HG03439 (cell line): ENCODE results near the gene GAK.

Experiments
- ATAC-seq: cut with Tn5 transposase; IDR thresholded peaks from one replicate; pipeline ENCODE4 v1.9.1; 2021; ENCODE audit warnings: mild to moderate bottlenecking, moderate library complexity; ENCODE audit not compliant: unreplicated experiment

The GAK gene

GRCh38 chr4:964346-965025, 32.4 kb upstream of the GAK start:
- no peak for ATAC-seq

GRCh38 chr4:963276-964225, 31.4 kb upstream of the GAK start:
- no peak for ATAC-seq

GRCh38 chr4:962231-963208, 30.4 kb upstream of the GAK start:
- ATAC-seq, result no peak

GRCh38 chr4:961351-962230, 29.5 kb upstream of the GAK start:
- no peak for ATAC-seq

GRCh38 chr4:960636-961350, 28.7 kb upstream of the GAK start:
- ATAC-seq, result no peak

- ATAC-seq, result no peak
Measured at GRCh38 chr4:960140-960635, 28.1 kb upstream of the GAK start.

- ATAC-seq, result no peak
Measured at GRCh38 chr4:959338-960139, 27.4 kb upstream of the GAK start.

- ATAC-seq, result no peak
Measured at GRCh38 chr4:958696-959337, 26.7 kb upstream of the GAK start.

- no peak for ATAC-seq
Measured at GRCh38 chr4:958314-958665, 26.2 kb upstream of the GAK start.

GRCh38 chr4:957581-958313, 25.6 kb upstream of the GAK start:
- no peak for ATAC-seq

GRCh38 chr4:957231-957580, 25.1 kb upstream of the GAK start:
- ATAC-seq, result no peak

- no peak for ATAC-seq
Measured at GRCh38 chr4:956531-957230, 24.6 kb upstream of the GAK start.

- no peak for ATAC-seq
Measured at GRCh38 chr4:955931-956381, 23.8 kb upstream of the GAK start.

- no peak for ATAC-seq
Measured at GRCh38 chr4:955161-955921, 23.2 kb upstream of the GAK start.

- no peak for ATAC-seq
Measured at GRCh38 chr4:954211-955020, 22.3 kb upstream of the GAK start.
